ENCODE results near the gene CTR9.

The CTR9 gene

GRCh38 chr11:10749476-10749875, 1.6 kb upstream of the CTR9 start:
- no peak for DNase-seq (ENCODE audit: low spot score)
- in situ Hi-C loops (cut with MboI; ENCODE audit: low pct_unique_long_range_greater_than_20kb, low sequenced_read_pairs, unreplicated experiment): no loop called here

GRCh38 chr11:10751581-10751940, 515 bp downstream of the CTR9 start:
- TF ChIP-seq CTCF (IDR thresholded peaks at IDR 0.05; ENCODE audit: extremely low read depth, insufficient read depth, missing control alignments): no peak
- no peak for DNase-seq (ENCODE audit: low spot score)
- in situ Hi-C loops (cut with MboI; ENCODE audit: low pct_unique_long_range_greater_than_20kb, low sequenced_read_pairs, unreplicated experiment): no loop called here

More at GRCh38 chr11:10749476-10749875, 1.6 kb upstream of the CTR9 start:
- TF ChIP-seq CTCF (IDR thresholded peaks at IDR 0.05; ENCODE audit: extremely low read depth, insufficient read depth, missing control alignments): no peak

GRCh38 chr11:10752061-10752460, 1.0 kb downstream of the CTR9 start:
- TF ChIP-seq CTCF (IDR thresholded peaks at IDR 0.05; ENCODE audit: extremely low read depth, insufficient read depth, missing control alignments): no peak
- in situ Hi-C loops (cut with MboI; ENCODE audit: low pct_unique_long_range_greater_than_20kb, low sequenced_read_pairs, unreplicated experiment): no loop called here
- no peak for DNase-seq (ENCODE audit: low spot score)

- in situ Hi-C loops (cut with MboI; ENCODE audit: low pct_unique_long_range_greater_than_20kb, low sequenced_read_pairs, unreplicated experiment): no loop called here
- DNase-seq (ENCODE audit: low spot score): no peak
- TF ChIP-seq CTCF (IDR thresholded peaks at IDR 0.05; ENCODE audit: extremely low read depth, insufficient read depth, missing control alignments): no peak
Measured at GRCh38 chr11:10752486-10752885, 1.4 kb downstream of the CTR9 start.

- in situ Hi-C loops (cut with MboI; ENCODE audit: low pct_unique_long_range_greater_than_20kb, low sequenced_read_pairs, unreplicated experiment): no loop called here
Measured at GRCh38 chr11:10758957-10759356, 7.9 kb downstream of the CTR9 start.

GRCh38 chr11:10761085-10761698, 10.1 kb downstream of the CTR9 start:
- in situ Hi-C loops (cut with MboI; ENCODE audit: low pct_unique_long_range_greater_than_20kb, low sequenced_read_pairs, unreplicated experiment): no loop called here
- no peak for DNase-seq (ENCODE audit: low spot score)
- no peak for TF ChIP-seq CTCF (IDR thresholded peaks at IDR 0.05; ENCODE audit: extremely low read depth, insufficient read depth, missing control alignments)

More at GRCh38 chr11:10758957-10759356, 7.9 kb downstream of the CTR9 start:
- DNase-seq (ENCODE audit: low spot score): no peak
- no peak for TF ChIP-seq CTCF (IDR thresholded peaks at IDR 0.05; ENCODE audit: extremely low read depth, insufficient read depth, missing control alignments)
